Hippocampal formation (tissue), 2 donors: ENCODE measurements around the gene NCS1.

Experiments
- DNase-seq, 2 donors: peaks; one replicate each; lab custom pipeline; 2025; lab: John Stamatoyannopoulos, UW

Gene NCS1

GRCh38 chr9:130193531-130194377 lies 21.6 kb downstream of the NCS1 start:
- DNase-seq: no peak

GRCh38 chr9:130194378-130194932 lies 22.3 kb downstream of the NCS1 start:
- DNase-seq: no peak

DNA sequence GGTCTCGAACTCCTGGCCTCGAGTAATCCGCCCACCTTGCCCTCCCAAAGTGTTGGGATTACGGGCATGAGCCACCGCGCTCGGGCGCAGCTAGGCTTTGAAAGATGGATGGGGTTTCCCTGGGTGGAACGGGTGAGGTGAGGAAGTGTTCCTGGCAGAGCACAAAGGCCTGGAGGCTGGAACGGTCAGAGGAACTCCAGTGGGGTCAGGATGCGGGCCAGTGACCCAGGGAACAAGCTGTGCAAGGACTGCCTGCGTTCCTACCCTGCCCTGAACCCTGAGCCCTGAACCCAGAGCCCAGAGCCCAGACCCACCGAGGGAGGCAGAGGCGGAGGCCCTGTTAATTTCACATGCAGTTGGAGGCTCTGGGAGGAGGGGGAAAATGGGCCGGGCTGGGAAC lies 23.4 kb downstream of the NCS1 start:
- no peak for DNase-seq

- DNase-seq: no peak
Measured at GRCh38 chr9:130196643-130197042, 24.4 kb downstream of the NCS1 start.

DNA sequence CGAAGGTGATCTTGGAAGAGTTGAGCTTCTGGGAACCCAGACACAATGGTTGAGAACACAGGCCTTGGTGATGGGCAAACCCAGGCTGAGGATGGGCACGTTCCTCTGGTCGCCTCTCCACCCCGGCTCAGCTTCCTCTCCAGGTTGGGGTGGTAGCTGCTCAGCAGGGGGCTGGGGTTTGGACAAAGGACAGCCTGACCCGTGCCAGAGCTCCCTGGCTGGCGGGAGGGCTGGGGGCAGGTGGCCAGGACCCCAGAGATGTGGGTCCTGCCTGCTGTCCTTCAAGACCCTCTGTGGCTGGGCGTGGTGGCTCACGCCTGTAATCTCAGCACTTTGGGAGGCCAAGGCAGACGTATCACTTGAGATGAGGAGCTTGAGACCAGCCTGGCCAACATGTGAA lies 25.2 kb downstream of the NCS1 start:
- DNase-seq: no peak

DNA sequence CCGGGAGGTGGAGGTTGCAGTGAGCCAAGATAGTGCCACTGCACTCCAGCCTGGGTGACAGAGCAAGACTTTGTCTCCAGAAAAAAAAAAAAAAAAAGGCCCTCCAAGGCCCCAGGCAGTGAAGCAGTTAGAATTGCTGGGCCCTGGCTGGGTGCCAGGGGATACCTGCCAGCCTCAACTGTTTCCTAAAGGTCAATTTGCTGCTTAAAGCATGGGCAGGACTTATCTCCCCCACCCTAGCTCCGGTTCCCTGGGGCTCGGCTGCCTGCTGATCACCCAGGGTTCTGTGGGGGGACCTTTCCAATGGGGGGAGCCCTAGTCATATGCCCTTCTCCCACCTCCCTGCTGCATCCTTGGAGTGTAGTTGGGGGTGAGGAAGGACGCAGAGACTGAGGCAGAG lies 25.7 kb downstream of the NCS1 start:
- DNase-seq: no peak

DNA sequence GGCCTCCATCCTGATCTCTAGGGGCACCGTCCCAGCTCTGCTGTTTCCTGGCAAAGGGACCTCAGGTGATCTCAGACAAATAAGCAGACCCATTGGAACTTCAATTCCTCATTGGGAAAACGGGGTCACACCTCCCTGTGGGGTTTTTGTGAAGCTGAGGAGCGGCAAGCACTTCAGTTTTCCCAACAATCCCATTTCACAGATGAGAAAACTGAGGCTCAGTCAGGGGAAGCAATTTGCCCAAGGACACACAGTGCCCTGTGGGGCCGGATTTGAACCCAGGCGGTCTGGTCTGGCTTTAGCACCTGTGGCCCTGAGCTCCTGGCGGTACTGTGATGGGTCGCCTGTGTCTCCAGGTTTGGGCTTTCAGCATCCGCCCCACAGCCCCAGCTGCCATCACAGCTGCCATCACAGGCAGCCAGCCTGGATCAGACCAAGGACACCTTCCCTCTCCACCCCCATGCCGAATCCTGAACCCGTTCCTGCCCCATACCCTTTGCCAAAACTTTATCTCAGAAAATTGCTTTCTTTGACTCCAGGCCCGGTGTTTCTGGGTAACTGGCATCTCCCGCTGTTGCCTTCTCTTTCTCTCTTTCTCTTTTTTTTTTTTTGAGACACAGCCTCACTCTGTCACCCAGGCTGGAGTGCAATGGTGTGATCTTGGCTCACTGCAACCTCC lies 26.4 kb downstream of the NCS1 start:
- no peak for DNase-seq

DNA sequence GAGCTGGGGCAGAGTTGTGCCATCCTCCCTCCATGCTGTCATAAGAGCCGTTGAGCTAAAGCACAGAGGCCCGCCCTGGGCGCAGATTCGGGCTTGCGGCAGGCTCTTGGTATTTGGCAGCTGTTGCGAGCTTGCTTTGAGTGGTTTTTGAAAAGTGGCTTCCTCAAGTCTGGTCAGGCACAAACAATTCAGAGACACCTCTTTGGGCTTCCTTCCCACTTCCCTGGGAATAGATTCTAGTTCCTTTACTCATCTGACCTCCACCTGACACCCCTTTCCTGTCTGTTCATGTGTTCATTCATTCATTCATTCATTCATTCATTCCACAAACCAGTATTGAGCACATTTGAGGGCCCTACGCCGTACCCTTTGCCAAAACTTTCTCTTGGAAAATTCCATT lies 27.4 kb downstream of the NCS1 start:
- DNase-seq: no peak

GRCh38 chr9:130200038-130200849 lies 28.0 kb downstream of the NCS1 start:
- DNase-seq: peak; percentile 39 to 50

DNA sequence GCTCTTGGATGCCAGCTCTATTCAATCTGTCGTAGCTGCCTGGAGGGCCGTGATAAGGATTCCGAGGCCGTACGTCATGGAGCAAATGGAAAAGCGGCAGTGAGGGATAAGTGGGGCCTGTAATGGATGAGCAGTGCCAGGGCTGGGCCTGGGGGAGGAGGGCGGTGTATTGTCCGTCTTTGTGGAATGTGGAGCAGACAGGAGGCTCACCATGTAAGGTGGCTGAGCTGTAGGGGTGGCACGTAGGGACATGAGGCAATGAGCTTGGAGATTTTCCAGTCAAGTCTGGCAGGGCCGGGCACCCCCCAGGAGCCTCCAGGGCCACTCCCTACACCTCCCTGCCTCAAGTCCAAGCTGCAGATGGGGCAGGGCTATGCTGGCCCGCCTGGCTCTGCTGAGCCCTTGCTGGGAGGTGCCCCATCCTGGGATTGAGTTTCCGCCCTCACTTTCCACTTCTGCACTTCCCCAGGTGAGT lies 29.2 kb downstream of the NCS1 start:
- DNase-seq: no peak

GRCh38 chr9:130201974-130202373 lies 29.8 kb downstream of the NCS1 start:
- no peak for DNase-seq

GRCh38 chr9:130204341-130204740 lies 32.1 kb downstream of the NCS1 start:
- no peak for DNase-seq

DNA sequence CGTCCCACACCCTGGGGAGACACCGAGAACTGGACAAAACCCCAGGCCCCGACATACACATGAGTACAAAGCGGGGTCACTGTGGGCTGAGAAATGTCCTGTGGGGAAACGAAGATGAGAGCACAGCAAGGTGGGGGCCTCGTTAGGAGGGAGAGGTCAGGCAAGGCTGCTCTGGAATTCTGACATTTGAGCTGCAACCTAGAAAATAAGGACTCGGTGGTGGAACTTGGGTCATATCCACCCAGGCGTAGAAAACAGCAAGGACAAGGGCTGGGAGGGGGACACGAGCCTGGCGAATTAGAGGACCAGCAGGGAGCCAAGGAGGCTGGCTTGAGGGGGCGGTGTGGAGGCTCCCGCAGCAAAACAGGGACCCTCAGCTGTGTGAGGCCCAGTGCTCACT lies 32.8 kb downstream of the NCS1 start:
- no peak for DNase-seq

DNA sequence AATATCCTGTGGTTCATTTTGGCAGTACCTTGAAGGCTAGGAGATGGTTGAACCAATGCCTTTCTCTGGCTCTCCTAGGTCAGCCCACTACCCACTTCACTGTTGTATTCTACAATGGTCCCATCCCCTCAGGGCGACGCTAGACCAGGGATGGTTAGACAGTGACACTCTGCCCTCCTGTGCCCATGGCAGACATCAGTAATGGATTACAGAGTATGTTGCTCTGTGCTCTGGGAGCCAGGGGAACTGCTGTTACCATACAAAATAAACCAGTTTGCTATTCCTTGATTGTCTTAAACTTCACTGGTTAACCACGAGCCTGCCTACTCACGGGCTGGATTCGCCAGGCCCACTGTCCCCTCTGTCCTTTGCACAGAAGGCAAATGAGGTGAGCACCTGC lies 33.7 kb downstream of the NCS1 start:
- no peak for DNase-seq

- DNase-seq: no peak
Measured at GRCh38 chr9:130206579-130206978, 34.4 kb downstream of the NCS1 start.

DNA sequence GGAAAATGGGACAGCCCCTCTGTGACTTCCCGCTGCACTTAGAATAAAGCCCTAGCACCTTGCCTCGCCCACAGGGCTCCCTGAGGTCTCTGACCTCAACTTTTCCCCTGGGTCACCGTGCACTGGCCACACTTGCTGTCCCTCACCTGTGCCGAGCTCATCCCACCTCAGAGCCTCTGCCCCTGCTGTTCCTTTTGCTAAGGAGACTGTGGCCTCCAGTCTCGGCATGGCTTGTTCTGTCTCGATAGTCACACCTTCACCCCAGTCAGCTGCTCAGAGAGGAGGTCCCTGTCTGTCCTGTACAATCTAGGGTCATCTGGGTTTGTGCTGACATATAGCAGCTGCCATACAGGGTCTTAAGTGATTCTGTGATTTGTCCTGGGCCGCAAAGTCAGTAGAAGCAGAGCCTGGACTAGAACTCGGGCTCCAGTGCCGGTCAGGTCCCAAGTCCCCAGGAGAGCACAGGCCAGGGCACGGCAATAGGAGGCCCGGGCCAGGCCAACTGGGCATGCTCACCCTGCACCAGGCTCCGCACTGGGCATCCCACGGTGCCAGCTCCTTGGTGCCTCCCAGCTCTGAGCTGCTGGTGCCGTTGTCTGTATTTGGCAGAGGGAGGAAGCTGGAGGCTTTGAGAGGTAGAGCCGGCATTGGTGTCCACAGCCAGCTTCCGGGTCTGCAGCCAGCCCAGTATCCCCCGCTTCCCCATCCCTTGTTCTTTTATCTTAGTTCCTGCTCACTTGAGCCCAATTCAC lies 35.2 kb downstream of the NCS1 start:
- no peak for DNase-seq

DNA sequence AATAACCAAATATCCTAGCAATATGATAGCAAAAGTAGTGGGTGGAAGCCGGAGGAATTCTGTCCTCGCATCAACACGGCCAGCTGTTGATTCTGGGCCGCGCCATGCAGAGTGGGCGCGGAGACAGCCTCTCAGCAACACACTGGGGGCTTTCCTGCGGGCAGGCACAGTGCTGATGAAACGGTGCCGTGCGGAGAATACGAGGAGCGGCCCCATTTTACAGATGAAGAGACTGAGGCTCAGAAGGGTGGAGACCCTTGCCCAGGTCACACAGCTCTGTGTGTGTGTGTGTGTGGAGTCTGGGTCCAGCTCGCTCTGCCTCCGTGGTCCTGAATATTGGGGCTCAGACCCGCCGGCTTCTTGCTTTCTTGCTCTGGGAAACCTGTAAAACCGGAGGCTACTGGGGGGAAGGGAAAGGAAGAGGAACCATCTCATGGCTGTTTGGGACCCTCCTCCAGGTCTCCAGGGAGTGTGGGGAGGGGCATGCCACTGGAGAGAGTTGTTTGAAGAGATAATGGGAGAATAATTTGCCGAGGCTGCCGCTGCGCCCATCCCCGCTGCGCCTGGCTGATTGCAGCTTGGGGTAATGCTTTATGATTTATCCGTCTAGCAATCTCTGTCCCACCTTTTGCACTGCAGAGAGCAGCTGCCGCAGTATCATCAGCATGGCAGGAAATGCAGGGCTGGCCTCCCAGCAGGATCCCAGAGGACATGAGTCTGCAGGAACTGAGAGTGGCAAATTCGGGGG lies 36.6 kb downstream of the NCS1 start:
- DNase-seq: no peak

GRCh38 chr9:130209422-130209821 lies 37.2 kb downstream of the NCS1 start:
- no peak for DNase-seq

DNA sequence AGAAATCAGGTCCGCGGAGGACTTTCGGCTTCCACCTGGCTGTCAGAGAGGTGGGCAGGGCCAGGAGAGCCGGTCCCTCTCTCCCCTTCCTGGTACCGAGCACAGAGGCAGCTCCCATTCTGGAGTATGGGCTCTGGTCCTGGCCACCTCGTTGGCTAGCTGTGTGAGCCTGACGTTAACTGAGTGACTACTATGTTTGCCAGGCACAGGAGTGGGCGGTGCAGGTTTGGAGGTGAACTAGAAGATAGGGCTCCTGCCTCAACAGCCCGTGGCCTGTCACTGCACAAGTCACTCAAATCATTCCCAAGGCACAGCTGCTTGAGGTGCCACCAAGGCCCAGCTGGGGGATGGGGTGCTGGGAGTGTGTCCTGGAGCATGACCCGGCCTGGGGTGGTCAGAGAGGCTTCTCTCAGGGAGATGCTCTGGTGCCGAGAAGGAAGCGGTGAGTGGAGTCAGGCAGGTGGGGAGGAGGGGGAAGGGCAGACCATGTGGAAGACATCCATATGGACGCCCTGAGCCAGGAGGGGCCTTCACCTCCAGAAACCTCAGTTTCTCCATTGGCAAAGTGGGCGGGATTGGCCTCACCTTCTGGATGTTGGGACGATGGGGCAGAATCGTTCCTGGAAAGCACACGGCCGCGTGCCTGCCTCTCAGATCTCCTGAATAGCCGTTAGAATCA lies 39.5 kb downstream of the NCS1 start:
- DNase-seq: no peak
